ENCODE measurements around the gene SEMA4A.
"Not testable (repeated sequence)": the region's sequence is repeated elsewhere in the genome, so short reads cannot be mapped to it uniquely, and the experiment has no call there.

SEMA4A gene

DNA sequence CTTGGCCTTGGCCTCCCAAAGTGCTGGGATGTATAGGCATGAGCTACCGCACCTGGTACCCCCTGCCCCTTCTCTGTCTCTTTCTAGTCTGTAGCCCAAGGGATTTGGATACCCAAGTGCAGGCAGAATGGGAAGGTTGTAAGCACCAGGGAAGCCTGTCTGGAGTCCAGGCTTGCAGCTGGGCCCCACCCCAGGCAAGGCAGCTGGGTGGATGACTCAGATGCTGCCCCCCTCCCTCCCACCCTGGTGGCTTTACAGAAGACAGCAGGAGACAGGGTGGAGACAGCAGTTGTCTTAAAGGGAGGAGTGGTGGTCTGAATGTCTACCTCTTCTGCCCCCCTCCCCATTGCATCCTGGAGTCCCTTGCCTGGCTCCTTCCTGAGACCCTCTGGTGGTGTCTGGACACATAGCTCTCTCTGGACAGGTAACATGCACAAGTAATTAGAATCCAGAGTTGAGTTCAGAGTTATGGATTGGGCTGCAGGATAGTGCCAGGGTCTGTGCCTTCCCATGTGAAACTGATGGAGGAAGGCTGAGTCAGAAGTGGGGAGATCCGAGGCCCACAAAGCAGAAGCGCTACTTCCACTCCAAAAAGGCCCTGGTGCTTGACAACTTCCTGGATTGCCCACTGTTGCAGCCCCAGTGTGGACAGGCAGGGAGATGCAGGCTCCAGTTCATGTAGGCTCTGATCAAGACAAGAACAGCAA, 33.7 kb upstream of the SEMA4A start:
- peak; percentile 49 for DNase-seq (ENCODE audit: low spot score)

DNA sequence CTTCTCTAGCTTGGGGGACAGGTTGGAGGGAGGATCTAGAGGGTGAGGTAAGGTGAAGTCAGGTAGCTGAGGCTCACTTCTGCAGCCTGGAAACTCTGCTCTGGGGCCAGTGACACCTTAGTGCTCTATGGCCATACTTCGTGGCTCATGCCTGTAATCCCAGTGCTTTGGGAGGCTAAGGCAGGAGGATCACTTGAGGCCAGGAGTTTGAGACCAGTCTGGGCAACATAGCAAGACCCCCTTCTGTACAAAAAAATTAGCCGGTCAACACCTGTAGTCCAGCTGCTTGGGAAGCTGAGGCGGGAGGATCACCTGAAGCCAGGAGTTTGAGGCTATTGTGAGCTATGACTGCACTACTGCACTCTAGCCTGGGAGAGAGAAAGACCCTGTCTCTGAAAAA, 33.1 kb upstream of the SEMA4A start:
- DNase-seq (ENCODE audit: low spot score) = no peak

DNA sequence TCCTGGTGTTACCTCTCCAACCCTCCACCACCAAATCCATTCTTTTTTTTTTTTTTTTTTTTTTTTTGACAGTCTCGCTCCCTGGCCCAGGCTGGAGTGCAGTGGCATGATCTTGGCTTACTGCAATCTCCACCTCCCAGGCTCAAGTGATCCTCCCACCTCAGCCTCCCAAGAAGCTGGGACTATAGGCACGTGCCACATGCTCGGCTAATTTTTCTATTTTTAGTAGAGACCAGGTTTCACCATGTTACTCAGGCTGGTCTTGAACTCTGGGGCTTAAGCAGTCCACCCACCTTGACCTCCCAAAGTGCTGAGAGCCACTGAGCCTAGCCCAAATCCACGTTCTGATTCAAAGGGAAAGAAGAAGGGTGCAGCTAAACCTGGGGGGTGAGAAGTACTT, 32.4 kb upstream of the SEMA4A start:
- DNase-seq (ENCODE audit: low spot score) = not testable (repeated sequence)

DNA sequence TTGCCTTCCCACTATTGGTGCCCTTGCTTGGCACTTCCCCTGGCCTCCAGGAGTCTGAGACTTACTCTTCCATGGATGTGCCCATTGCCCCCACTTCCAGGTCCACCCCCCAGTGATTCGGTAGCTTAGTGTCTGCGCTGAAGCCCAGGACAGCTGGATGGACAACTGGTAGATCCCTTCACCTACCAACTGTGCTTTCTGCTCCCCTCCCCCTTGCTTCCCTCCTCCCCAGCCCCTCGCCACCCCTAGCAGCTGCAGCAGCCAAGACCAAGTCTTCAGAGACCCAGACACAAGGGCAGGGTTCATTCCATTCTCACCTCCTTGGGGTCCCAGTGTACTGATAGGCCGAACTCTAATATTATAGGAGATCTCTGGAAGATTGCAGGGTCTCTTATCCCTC, 31.9 kb upstream of the SEMA4A start:
- DNase-seq (ENCODE audit: low spot score) = no peak

DNA sequence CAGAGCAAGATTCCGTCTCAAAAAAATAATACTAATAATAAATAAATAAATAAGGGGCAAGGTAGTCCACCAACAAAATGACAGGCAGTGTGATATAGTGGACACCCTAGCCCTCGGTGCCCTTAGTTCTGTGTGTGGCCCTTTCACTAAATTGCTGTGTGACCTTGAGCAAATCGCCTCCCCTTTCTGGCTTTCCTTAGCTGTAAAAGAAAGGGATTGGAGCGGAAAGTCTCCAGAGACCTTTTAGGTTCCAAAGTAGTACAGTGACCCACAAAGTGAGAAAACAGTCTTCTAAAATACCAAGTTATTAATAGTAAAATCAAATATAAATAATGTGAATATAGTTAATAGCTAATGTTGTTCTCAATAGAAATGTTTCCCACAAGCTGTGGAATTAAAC, 31.3 kb upstream of the SEMA4A start:
- no peak for DNase-seq (ENCODE audit: low spot score)

DNA sequence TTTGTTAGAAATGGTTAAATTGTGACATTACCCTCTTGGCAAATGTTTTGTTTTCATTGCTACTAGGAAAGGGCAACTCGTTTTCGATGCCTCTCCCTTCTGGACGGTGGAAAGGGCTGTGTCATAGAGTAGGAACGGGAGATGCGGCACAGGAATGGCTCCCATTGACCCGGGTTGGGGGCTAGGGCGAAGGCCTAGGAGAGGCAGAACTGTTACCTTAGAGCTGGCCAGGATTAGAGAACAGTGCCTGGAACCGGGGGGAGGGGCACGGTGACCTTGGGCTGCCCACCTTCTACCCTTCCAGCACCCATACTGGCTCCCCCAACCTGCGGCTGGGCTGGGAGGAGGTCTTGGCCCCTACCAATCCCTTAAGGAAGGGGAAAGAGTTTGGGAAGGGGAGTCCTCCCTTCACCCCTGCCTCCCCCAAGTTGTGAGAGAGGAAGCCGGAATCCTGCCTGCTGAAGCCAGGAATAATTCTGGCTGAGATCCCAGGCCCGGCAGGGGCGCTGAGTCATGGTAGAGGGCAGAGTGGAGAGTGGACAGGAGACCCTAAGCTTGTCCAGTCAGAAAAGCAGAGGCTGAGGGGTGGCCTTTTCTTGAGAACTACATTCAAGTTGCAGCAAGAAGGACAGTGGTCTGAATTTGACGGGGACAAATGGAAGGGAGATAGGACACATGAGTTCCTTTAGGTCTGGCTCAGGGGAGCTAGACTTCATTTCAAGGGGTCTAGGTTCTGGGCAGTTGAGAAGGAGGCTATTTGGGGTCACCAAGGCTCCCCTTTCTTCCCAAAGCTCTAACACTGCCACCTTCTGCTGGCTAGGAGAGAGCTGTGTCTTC, 30.6 kb upstream of the SEMA4A start:
- DNase-seq (ENCODE audit: low spot score) = no peak

DNA sequence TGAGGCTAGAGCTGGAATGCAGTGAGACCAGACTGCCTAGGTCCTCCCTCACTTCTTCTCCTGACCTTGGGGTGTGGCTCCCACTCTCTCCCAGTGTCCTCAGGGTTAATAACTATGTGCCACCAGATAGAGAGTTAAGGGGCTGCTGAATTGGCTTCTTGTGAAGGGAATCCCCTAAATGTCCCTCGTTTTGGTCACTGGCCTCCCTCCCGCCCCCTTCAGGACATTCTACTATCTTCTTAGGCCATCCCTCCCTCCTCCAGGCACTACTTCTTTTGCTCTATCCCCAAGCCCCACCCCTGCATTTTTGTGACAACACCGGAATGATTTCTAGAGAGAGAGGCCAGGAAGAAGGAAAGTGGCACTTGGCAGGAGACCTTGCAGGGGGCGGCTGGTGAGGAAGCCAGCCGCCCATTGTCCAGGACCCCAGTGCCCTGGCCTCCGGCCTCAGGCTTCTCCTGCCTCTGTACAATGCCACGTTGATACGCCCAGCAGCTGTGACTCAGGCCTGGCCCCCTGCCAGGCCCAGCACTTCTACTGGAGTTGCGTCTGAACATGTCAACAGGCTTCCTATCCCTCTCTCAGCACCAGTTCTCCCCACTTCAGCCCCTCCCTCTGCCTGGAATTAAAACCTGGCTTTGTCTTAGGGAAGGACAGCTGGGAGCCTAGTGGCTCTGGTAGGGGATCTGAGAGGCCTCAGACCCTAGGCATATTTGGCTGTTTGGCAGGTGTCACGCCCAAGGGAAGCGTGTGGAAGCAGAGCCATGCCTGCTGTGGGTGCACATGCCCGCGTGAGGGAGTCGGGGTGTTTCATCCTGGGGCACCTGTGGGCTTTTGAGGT, 29.8 kb upstream of the SEMA4A start:
- DNase-seq (ENCODE audit: low spot score) = peak; percentile 68

DNA sequence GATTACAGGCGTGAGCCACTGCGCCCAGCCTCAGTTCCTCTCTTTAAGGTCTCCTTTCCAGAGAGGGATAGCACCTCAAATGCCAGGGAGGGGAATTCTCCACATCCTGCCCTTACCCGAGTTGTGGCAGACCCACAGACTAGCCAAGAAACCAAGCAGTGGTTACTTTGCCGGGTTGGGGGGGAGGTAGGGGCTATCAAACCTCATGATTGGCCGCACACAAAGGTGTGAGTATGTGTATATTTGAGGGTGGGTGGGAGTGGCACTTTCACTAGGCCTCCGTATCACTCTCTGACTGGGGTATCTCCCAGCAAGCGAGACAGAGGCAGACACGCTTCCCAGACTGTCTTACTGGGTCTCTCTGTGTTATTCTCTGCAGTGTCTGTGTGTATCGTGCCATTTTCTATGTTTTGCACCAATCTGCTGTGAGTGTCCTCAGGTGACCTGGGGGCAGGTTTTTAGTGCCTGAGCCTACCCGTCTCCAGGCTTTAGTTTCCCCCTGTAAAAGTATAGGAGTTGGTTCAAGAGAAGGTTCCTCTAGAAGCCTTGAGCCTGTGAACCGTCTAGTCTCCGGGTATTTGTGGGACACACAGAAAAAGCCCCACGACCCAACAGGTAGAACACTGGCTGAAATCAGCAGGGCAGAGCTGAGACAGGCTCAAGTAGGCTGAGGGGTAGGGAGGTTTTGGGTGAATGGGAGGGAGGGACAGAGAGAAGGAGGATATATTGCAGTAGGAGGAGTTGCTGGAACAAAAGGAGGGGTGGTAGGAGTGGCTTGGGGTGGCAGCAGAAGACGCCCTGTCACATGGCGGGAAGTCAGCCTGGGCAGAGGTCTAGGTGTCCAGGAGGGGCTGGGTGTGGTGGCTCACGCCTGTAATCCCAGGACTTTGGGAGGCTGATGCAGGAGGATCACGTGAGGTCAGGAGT, 28.6 kb upstream of the SEMA4A start:
- no peak for DNase-seq (ENCODE audit: low spot score)

DNA sequence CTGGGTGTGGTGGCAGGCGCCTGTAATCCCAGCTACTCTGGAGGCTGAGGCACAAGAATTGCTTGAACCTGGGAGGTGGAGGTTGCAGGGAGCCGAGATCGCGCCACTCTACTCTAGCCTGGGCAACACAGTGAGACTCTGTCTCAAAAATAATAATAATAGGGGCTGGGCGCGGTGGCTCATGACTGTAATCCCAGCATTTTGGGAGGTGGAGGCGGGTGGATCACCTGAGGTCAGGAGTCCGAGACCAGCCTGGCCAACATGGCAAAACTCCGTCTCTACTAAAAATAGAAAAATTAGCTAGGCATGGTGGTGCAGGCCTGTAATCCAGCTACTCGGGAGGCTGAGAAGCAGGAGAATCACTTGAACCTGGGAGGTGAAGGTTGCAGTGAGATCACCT, 27.8 kb upstream of the SEMA4A start:
- not testable (repeated sequence) for DNase-seq (ENCODE audit: low spot score)

GRCh38 chr1:156126043-156126629, 27.2 kb upstream of the SEMA4A start:
- peak; percentile 84 for DNase-seq (ENCODE audit: low spot score)

DNA sequence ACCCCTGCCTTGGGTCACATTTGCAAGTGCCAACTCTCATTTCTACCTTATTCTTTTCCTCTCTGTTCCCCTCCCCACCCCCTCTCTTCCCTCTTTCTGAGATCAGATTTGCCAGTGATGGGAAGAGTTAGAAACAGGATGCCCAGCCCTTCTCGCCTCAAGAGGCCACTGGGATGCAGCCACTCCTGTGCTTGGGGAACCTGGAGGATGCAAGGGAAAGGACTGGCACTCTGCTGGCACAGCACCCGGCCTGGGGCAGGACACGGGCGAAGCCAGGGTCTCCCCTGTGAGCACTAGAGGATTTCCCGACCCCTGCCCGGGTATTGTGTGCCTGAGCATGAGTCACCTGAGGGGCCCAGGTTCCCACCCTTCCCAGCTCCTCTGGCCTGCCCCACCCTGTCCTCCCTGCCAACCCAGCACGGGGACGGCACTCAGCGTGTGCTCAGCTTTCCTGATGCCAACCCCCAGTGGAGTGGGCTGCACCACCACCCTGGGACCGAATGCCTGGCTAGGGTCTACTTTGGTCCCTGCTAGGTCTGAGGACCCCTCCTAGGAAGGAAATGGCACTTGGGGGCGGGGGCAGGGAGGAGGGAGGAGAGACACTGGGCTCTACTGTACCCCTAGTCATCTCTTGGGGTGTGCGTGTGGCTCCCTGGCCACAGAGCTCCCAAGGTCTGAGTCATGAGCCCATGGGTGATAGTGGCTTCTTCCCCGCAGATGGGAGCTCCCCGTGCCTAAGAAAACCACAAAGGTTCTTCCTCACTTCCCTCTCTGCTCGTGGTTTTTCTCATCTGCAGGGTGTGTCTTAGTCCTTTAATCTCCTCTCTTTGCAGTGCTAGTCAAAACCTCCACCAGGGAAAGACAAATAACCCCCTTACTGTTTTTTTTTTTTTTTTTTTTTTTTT, 26.5 kb upstream of the SEMA4A start:
- DNase-seq (ENCODE audit: low spot score) = peak; percentile 94

- no peak for DNase-seq (ENCODE audit: low spot score)
Measured at GRCh38 chr1:156128308-156128653, 25.1 kb upstream of the SEMA4A start.

- DNase-seq (ENCODE audit: low spot score) = no peak
Measured at GRCh38 chr1:156128654-156129597, 24.5 kb upstream of the SEMA4A start.

- peak; percentile 67 for DNase-seq (ENCODE audit: low spot score)
Measured at GRCh38 chr1:156129687-156130577, 23.5 kb upstream of the SEMA4A start.

- no peak for DNase-seq (ENCODE audit: low spot score)
Measured at GRCh38 chr1:156130578-156130942, 22.8 kb upstream of the SEMA4A start.

GRCh38 chr1:156134716-156135435, 18.5 kb upstream of the SEMA4A start:
- no peak for DNase-seq (ENCODE audit: low spot score)
